Stomach (tissue), 9 donors: ENCODE measurements around the gene ARHGAP28. TPM values are rescaled to one million over a fixed set of nuclear protein-coding genes. Genes with fewer than 3 reads are reported as not detected.

ENCODE experiments used
- DNase-seq, 2 donors: peaks; one replicate each; pipeline versions ENCODE4 v3.0.0 to v3.0.0-alpha.2; 2013 to 2019
- H3K27ac ChIP-seq, 5 donors: fragments of 200-600 bp in 4 of 5; sonication (generic) in 4 of 5; one replicate each; pipeline ENCODE4 v1.5.1; 2013 to 2019; ENCODE audit warnings: mild to moderate bottlenecking in 1 of 5, moderate library complexity in 1 of 5
- H3K27me3 ChIP-seq, 3 donors: fragments of 200-600 bp; sonication (generic); one replicate each; pipeline ENCODE4 v1.5.1; 2017 to 2019; ENCODE audit warnings: mixed run types in 1 of 3
- H3K36me3 ChIP-seq, 4 donors: fragments of 200-600 bp; sonication (generic); 1 replicate in 3 of 4; 2 replicates in 1 of 4; pipeline ENCODE4 v1.5.1; 2016 to 2019
- H3K4me1 ChIP-seq, 4 donors: fragments of 200-600 bp; sonication (generic); one replicate each; pipeline ENCODE4 v1.5.1; 2016 to 2019
- H3K4me3 ChIP-seq, 4 donors: fragments of 200-600 bp; sonication (generic) in 3 of 4; one replicate each; pipeline ENCODE4 v1.5.1; 2016 to 2019; ENCODE audit warnings: mild to moderate bottlenecking in 1 of 4
- H3K9me3 ChIP-seq, 4 donors: fragments of 200-600 bp; sonication (generic); one replicate each; pipeline ENCODE4 v1.5.1; 2016 to 2019
- EP300 ChIP-seq: sonication (generic); formaldehyde crosslinking; IDR thresholded peaks from one replicate; pipeline ENCODE4 v1.6.1; 2017; ENCODE audit warnings: antibody characterized with exemption
- POLR2A ChIP-seq, 4 donors: fragments of 450-650 bp; IDR thresholded peaks; one replicate each; pipeline ENCODE4 v1.6.1; 2016; ENCODE audit warnings: antibody characterized with exemption in 4 of 4, control low read depth in 2 of 4, mild to moderate bottlenecking in 1 of 4, moderate library complexity in 1 of 4
- POLR2AphosphoS5 ChIP-seq, 3 donors: sonication (generic); formaldehyde crosslinking; IDR thresholded peaks; one replicate each; pipeline ENCODE4 v1.6.1; 2016; ENCODE audit warnings: antibody characterized with exemption in 3 of 3
- WGBS, 5 donors: extraction: QIAGEN DNeasy Blood & Tissue Kit in 3 of 5; methylation state at CpG; one replicate each; pipeline versions ENCODE4 v1.1.5 to v1.1.7; 2013 to 2018; 5-methylcytosine and 5-hydroxymethylcytosine counted together
- intact Hi-C: fragments of 100-400 bp; cut with DNase I; formaldehyde crosslinking; loops from one replicate; pipeline ENCODE4 v1.15.1; 2023; ENCODE audit warnings: low total_unique reads
- polyA plus RNA-seq, 3 donors: library from polyadenylated mRNA; stranded (reverse); fragments of 200-250 nt; gene quantifications; one replicate each; pipeline ENCODE4 v1.2.3, GENCODE V29; 2013
- total RNA-seq, 5 donors: library from RNA; depleted of rRNA; stranded (reverse); fragments of >200 nt; gene quantifications; one replicate each; pipeline versions ENCODE4 v1.1.0 to v1.2.3, GENCODE V29; 2014 to 2016
- TF ChIP-seq, protein P1 (sequence below), 7 experiments: fragments of 450-650 bp in 4 of 7; fragments of 200-600 bp in 3 of 7; sonication (generic) in 3 of 7; IDR thresholded peaks; one replicate each; pipeline ENCODE4 v1.5.1; 2016 to 2019; ENCODE audit warnings: antibody characterized with exemption in 7 of 7, control low read depth in 2 of 7, mild to moderate bottlenecking in 1 of 7
- donor health status: healthy with polysubstance abuse.
- donor health status: Bipolar disorder and iron deficiency.
- donor health status: healthy.

The ARHGAP28 gene
- total and polyA plus RNA-seq, 8 donors, result 0.73 to 33.8 (median 3.6) TPM

DNA sequence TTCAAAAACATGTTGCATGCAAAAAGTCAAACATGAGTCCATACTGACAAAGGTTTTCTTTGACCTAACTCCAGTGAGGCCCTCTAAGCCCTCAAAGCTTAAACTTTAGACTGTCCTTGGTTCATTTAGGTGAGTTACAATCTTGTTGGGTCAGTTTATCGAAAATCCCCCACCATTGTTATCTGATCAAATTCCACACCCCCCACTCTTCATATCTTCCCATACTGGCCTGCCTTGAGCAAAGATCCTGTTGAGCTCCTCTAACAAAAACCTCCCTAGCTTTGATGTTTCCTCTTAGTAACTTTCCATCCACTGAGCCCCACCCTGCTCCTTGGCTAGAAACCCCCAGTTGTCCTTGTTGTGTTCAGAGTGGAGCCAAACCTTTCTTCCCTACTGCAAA lies 193.7 kb downstream of the ARHGAP28 start:
- Histone ChIP-seq H3K4me1 (no peaks in the 10 kb centered on the region), H3K36me3 (no peaks in the 10 kb centered on the region), H3K27ac (no peak overlapping the region), H3K4me3 (no peak overlapping the region), H3K9me3 (no peaks in the 10 kb centered on the region), H3K27me3 (no peaks in the 10 kb centered on the region)
- intact Hi-C loops, result loop anchor here (10.0 kb wide), 1 partner anchor 72 kb away; no protein-coding TSS in a partner anchor
- no peak for DNase-seq
- WGBS, 5 donors, result 50 to 81% (median 62%) methylated on average over 1 of the region's 1 CpG
- no peak for TF ChIP-seq POLR2A (IDR thresholded peaks at IDR 0.05)
- TF ChIP-seq EP300, result no peak
- no peak for TF ChIP-seq POLR2AphosphoS5 (IDR thresholded peaks at IDR 0.05)
- TF ChIP-seq, protein P1, sequence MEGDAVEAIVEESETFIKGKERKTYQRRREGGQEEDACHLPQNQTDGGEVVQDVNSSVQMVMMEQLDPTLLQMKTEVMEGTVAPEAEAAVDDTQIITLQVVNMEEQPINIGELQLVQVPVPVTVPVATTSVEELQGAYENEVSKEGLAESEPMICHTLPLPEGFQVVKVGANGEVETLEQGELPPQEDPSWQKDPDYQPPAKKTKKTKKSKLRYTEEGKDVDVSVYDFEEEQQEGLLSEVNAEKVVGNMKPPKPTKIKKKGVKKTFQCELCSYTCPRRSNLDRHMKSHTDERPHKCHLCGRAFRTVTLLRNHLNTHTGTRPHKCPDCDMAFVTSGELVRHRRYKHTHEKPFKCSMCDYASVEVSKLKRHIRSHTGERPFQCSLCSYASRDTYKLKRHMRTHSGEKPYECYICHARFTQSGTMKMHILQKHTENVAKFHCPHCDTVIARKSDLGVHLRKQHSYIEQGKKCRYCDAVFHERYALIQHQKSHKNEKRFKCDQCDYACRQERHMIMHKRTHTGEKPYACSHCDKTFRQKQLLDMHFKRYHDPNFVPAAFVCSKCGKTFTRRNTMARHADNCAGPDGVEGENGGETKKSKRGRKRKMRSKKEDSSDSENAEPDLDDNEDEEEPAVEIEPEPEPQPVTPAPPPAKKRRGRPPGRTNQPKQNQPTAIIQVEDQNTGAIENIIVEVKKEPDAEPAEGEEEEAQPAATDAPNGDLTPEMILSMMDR (IDR thresholded peaks at IDR 0.05), result no peak

DNA sequence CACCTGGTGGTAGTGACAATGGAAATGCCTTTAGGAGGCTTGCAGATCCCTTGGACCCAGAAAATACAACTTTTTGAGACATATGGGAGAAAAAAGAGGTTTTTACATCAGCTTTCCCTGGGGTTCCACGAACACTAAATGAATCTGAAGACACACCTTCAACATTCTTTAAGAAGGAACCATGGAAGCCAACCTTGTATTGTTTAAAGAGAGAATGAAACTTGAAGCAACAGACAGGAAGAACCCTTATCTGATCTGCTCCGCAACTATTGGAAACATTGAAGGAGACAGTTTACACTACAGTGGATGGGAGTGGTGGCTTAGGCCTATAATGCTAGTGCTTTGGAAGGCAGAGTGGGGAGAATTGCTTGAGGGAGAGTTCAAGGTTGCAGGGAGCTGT lies 197.6 kb downstream of the ARHGAP28 start:
- no peak overlapping the region for H3K27ac ChIP-seq
- TF ChIP-seq POLR2A (IDR thresholded peaks at IDR 0.05) (no peak), POLR2AphosphoS5 (IDR thresholded peaks at IDR 0.05) (no peak), EP300 (no peak)
- H3K4me1 ChIP-seq, result no peaks in the 10 kb centered on the region
- H3K9me3 ChIP-seq, result no peaks in the 10 kb centered on the region
- no peaks in the 10 kb centered on the region for H3K36me3 ChIP-seq
- no peak overlapping the region for H3K4me3 ChIP-seq
- H3K27me3 ChIP-seq, result no peaks in the 10 kb centered on the region
- intact Hi-C loops, result loop anchor here (10.0 kb wide), 1 partner anchor 68 kb away; no protein-coding TSS in a partner anchor
- DNase-seq, result no peak
- WGBS, 5 donors, result 74 to 92% (median 86%) methylated on average over 2 of the region's 2 CpGs

DNA sequence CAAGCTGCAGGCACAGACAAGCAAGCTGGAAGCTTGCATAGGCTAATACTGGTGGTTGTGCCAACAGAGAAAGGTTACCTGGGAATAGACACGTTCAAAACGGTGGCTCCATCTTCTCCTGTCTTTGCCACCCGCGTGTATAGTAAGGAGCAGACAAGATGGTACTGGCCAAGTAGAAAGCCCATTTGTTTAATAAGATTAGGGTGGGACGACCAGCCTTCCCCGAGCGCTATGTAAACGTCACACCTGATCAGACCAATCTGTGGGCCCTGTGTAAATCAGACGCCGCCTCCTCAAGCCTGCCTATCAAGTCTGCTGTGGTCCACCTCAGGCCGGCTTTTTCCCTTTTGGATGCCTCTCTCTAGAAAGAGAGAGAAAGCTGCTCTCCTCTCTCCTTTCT lies 198.8 kb downstream of the ARHGAP28 start:
- H3K36me3 ChIP-seq, result no peaks in the 10 kb centered on the region
- no peak overlapping the region for H3K27ac ChIP-seq
- DNase-seq, result no peak
- intact Hi-C loops, result loop anchor here (10.0 kb wide), 1 partner anchor 66 kb away; no protein-coding TSS in a partner anchor
- H3K9me3 ChIP-seq, result no peaks in the 10 kb centered on the region
- H3K4me3 ChIP-seq, result no peak overlapping the region
- TF ChIP-seq POLR2AphosphoS5 (IDR thresholded peaks at IDR 0.05), result no peak
- no peak for TF ChIP-seq POLR2A (IDR thresholded peaks at IDR 0.05)
- TF ChIP-seq, protein P1 (IDR thresholded peaks at IDR 0.05), result no peak
- no peak for TF ChIP-seq EP300
- no peaks in the 10 kb centered on the region for H3K4me1 ChIP-seq
- H3K27me3 ChIP-seq, result no peaks in the 10 kb centered on the region
- 81 to 87% (median 81%) methylated on average over 11 of the region's 11 CpGs for WGBS, 5 donors

DNA sequence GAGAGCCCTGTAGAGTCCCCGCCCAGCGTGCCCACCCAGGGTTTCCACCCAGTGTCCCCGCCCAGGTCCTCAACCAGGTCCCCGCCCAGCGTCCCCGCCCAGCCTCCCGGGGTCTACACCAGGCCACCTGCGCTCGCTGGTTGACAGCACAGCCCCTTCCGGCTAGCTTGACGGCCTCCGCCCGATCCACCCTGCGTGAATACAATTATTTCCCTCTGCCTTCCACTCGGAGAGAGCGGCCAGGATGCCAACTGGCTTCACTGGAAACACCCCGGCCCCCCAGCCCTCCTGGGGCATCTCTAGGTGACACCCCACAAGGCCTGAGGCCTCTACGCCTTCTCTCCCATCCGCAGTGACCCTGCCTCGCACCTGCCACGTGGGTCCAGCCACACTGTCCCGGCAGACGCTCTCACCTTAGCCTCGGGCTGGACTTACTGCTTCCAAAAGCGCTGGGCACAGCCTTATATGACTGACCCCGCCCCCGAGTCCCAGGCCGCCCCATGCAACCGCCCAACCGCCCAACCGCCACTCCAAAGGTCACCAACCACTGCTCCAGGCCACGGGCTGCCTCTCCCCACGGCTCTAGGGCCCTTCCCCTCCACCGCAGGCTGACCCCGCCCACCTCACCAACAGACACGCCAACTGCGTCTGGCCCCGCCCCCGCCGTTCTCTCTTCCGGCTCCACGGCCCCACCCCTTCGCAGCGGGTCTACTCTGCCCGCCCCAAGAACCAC lies 200.0 kb downstream of the ARHGAP28 start:
- Histone ChIP-seq H3K27ac (no peak overlapping the region), H3K36me3 (no peaks in the 10 kb centered on the region), H3K9me3 (no peaks in the 10 kb centered on the region), H3K4me1 (no peaks in the 10 kb centered on the region), H3K4me3 (no peak overlapping the region), H3K27me3 (no peaks in the 10 kb centered on the region)
- WGBS, 5 donors, result 89 to 95% (median 92%) methylated on average over 36 to 45 of the region's 45 CpGs
- intact Hi-C loops, result loop anchor here (10.0 kb wide), 1 partner anchor 65 kb away; no protein-coding TSS in a partner anchor
- TF ChIP-seq EP300 (no peak), POLR2A (IDR thresholded peaks at IDR 0.05) (no peak), POLR2AphosphoS5 (IDR thresholded peaks at IDR 0.05) (no peak)
- TF ChIP-seq, protein P1 (IDR thresholded peaks at IDR 0.05), result no peak
- DNase-seq, result no peak

DNA sequence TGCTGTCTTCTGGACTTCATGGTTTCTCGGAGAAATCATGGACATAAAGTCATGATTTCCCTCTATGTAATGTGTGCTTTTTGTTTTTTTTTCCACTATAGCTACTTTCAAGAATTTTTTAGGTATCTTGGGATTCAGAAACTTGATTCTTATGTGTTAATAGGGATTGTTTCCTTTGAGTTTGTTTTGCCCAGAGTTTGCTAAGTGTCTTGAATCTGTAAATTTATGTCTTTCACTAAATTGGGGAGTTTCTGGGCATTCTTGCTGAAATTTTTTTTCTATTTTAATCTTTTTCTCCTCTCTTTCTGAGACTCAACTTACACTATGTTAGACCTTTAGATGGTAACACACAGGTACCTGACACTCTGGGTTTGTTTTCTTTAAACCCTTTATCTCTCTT lies 205.3 kb downstream of the ARHGAP28 start:
- TF ChIP-seq POLR2A (IDR thresholded peaks at IDR 0.05), result no peak
- TF ChIP-seq, protein P1 (IDR thresholded peaks at IDR 0.05), result no peak
- no peak for TF ChIP-seq POLR2AphosphoS5 (IDR thresholded peaks at IDR 0.05)
- no peak for TF ChIP-seq EP300
- no peaks in the 10 kb centered on the region for H3K27me3 ChIP-seq

More for the DNA sequence above, 205.3 kb downstream of the ARHGAP28 start:
- Histone ChIP-seq H3K4me3 (no peak overlapping the region), H3K4me1 (no peaks in the 10 kb centered on the region), H3K27ac (no peak overlapping the region), H3K36me3 (no peaks in the 10 kb centered on the region), H3K9me3 (no peaks in the 10 kb centered on the region)
- no peak for DNase-seq
- WGBS, 5 donors, result 95 to 100% (median 96%) methylated on average over 1 of the region's 1 CpG
- intact Hi-C loops, result no loop called here
